CD4-positive, alpha-beta T cell (primary cell): ENCODE measurements around the gene MYH2. TPM values are rescaled to one million over a fixed set of nuclear protein-coding genes. Genes with fewer than 3 reads are reported as not detected.
"Not testable (repeated sequence)": the region's sequence is repeated elsewhere in the genome, so short reads cannot be mapped to it uniquely, and the experiment has no call there.

ENCODE experiments used
- ATAC-seq: fragments of 200-7000 bp; cut with Tn5 transposase; one replicate; pipeline ENCODE4 v1.10.0; 2022; ENCODE audit warnings: mild to moderate bottlenecking; ENCODE audit not compliant: poor library complexity
- CTCF ChIA-PET: fragments of 350-600 bp; sonication (Branson Sonifier 250); formaldehyde crosslinking; loops from one replicate; lab custom pipeline; 2021; ENCODE audit warnings: antibody characterized with exemption, inconsistent platforms; lab: Charles Lee
- POLR2A ChIA-PET: fragments of 350-600 bp; sonication (Branson Sonifier 250); formaldehyde crosslinking; loops from one replicate; lab custom pipeline; 2021; ENCODE audit warnings: antibody characterized with exemption, inconsistent platforms; lab: Charles Lee
- DNase-seq, 14 experiments: peaks; one replicate each; pipeline ENCODE4 v3.0.0-alpha.2; 2013 to 2020; ENCODE audit warnings: mixed read lengths in 2 of 14
- H3K27ac ChIP-seq, 2 donors: one replicate each; pipeline versions ENCODE4 v1.5.1 to v1.7.0; 2013; ENCODE audit warnings: low read length in 2 of 2, low read depth in 1 of 2, mild to moderate bottlenecking in 1 of 2
- H3K27me3 ChIP-seq, 2 experiments: 1 replicate in 1 of 2; 2 replicates in 1 of 2; pipeline versions ENCODE4 v1.6.1 to v1.7.0; 2013; ENCODE audit warnings: low read length in 2 of 2, control low read depth in 1 of 2, mild to moderate bottlenecking in 1 of 2, moderate library complexity in 1 of 2; ENCODE audit not compliant: insufficient read depth in 2 of 2, control insufficient read depth in 1 of 2
- H3K36me3 ChIP-seq: one replicate; pipeline ENCODE4 v1.6.1; 2013; ENCODE audit warnings: low read length, control low read depth; ENCODE audit not compliant: insufficient read depth
- H3K4me1 ChIP-seq: one replicate; pipeline ENCODE4 v1.6.1; 2013; ENCODE audit warnings: low read length, control low read depth; ENCODE audit not compliant: insufficient read depth
- H3K4me3 ChIP-seq: one replicate; pipeline ENCODE4 v1.5.1; 2013; ENCODE audit warnings: mild to moderate bottlenecking, low read length, moderate library complexity
- H3K9me3 ChIP-seq, 2 experiments: 1 replicate in 1 of 2; 2 replicates in 1 of 2; pipeline versions ENCODE4 v1.6.1 to v1.7.0; 2013; ENCODE audit warnings: low read length in 2 of 2, mild to moderate bottlenecking in 2 of 2, control low read depth in 1 of 2, moderate library complexity in 1 of 2; ENCODE audit not compliant: control insufficient read depth in 1 of 2, insufficient read depth in 1 of 2
- H3K27ac Mint-ChIP-seq: one replicate; pipeline ENCODE4 v1.8.0; 2020; ENCODE audit warnings: mixed read lengths
- H3K27me3 Mint-ChIP-seq: one replicate; pipeline ENCODE4 v1.8.0; 2021; ENCODE audit warnings: mixed read lengths
- H3K36me3 Mint-ChIP-seq: one replicate; pipeline ENCODE4 v1.8.0; 2021; ENCODE audit warnings: low read depth, mixed read lengths
- H3K4me1 Mint-ChIP-seq: one replicate; pipeline ENCODE4 v1.8.0; 2021; ENCODE audit warnings: low read depth, mixed read lengths
- H3K4me3 Mint-ChIP-seq: one replicate; pipeline ENCODE4 v1.8.0; 2020; ENCODE audit warnings: mild to moderate bottlenecking, mixed read lengths
- H3K9me3 Mint-ChIP-seq: one replicate; pipeline ENCODE4 v1.8.0; 2020; ENCODE audit warnings: mixed read lengths
- CTCF ChIP-seq: fragments of 200-600 bp; IDR thresholded peaks from one replicate; pipeline ENCODE4 v1.8.0; 2022; ENCODE audit warnings: antibody characterized with exemption, mild to moderate bottlenecking
- intact Hi-C, 2 experiments: fragments of 100-400 bp; cut with DNase I in 1 of 2; cut with micrococcal nuclease in 1 of 2; formaldehyde crosslinking; loops; one replicate each; pipeline versions ENCODE4 v1.15.1 to v1.9.0; 2023 to 2025; cut with DNase I, micrococcal nuclease
- total RNA-seq, 174 experiments: library from RNA in 2 of 174; stranded (reverse) in 2 of 174; gene quantifications; one replicate each; pipeline ENCODE4 v1.2.3 and lab custom pipeline; 2021 to 2026

Gene MYH2
- total RNA-seq, 2 experiments from 2014 or later: not detected

GRCh38 chr17:10547351-10547750, 2.1 kb downstream of the MYH2 start:
- H3K4me3 ChIP-seq: no peak overlapping the region
- Mint-ChIP-seq H3K27ac (no peak overlapping the region), H3K36me3 (no peaks in the 10 kb centered on the region), H3K9me3 (no peaks in the 10 kb centered on the region), H3K4me3 (no peak overlapping the region), H3K4me1 (no peaks in the 10 kb centered on the region), H3K27me3 (peaks cover 8% of the 10 kb centered on the region)
- ATAC-seq (no peak), DNase-seq (no peak)
- intact Hi-C loops: no loop called here
- H3K27ac ChIP-seq: no peak overlapping the region
- no peak for TF ChIP-seq CTCF
- no peaks in the 10 kb centered on the region for H3K36me3 ChIP-seq
- no peaks in the 10 kb centered on the region for H3K27me3 ChIP-seq
- H3K9me3 ChIP-seq: peaks cover 0 to 5% of the 10 kb centered on the region in 2 experiments
- CTCF ChIA-PET: no interaction called here
- H3K4me1 ChIP-seq: no peaks in the 10 kb centered on the region
- POLR2A ChIA-PET: no interaction called here

GRCh38 chr17:10543486-10543885, 6.0 kb downstream of the MYH2 start:
- ATAC-seq, POLR2A ChIA-PET, H3K4me1 Mint-ChIP-seq, DNase-seq, H3K36me3 ChIP-seq, H3K4me3 Mint-ChIP-seq, H3K27ac ChIP-seq, H3K27ac Mint-ChIP-seq, H3K27me3 Mint-ChIP-seq, H3K4me3 ChIP-seq, CTCF ChIA-PET, H3K4me1 ChIP-seq, H3K36me3 Mint-ChIP-seq, H3K9me3 Mint-ChIP-seq, H3K27me3 ChIP-seq, intact Hi-C loops: not testable (repeated sequence)
- H3K9me3 ChIP-seq: peaks cover 11 to 13% of the 10 kb centered on the region in 2 experiments

- H3K27ac ChIP-seq, H3K27me3 Mint-ChIP-seq, H3K27ac Mint-ChIP-seq, H3K36me3 ChIP-seq, H3K4me1 ChIP-seq, H3K4me1 Mint-ChIP-seq, ATAC-seq, H3K9me3 Mint-ChIP-seq, CTCF ChIA-PET, H3K4me3 ChIP-seq, DNase-seq, H3K27me3 ChIP-seq, H3K4me3 Mint-ChIP-seq, H3K36me3 Mint-ChIP-seq, intact Hi-C loops, POLR2A ChIA-PET: not testable (repeated sequence)
- peaks cover 11 to 16% of the 10 kb centered on the region in 2 experiments for H3K9me3 ChIP-seq
Measured at GRCh38 chr17:10541179-10541578, 8.3 kb downstream of the MYH2 start.

GRCh38 chr17:10532026-10532425, 17.4 kb downstream of the MYH2 start:
- Mint-ChIP-seq H3K36me3 (no peaks in the 10 kb centered on the region), H3K27ac (no peak overlapping the region), H3K27me3 (peaks cover 16% of the 10 kb centered on the region), H3K9me3 (no peaks in the 10 kb centered on the region), H3K4me3 (no peak overlapping the region), H3K4me1 (no peaks in the 10 kb centered on the region)
- no peaks in the 10 kb centered on the region for H3K36me3 ChIP-seq
- no peak for ATAC-seq
- no peaks in the 10 kb centered on the region for H3K4me1 ChIP-seq
- ChIA-PET POLR2A (no interaction called here), CTCF (no interaction called here)
- no peak overlapping the region for H3K4me3 ChIP-seq
- intact Hi-C loops: no loop called here
- H3K27ac ChIP-seq: no peak overlapping the region
- H3K9me3 ChIP-seq: no peaks in the 10 kb centered on the region
- no peak for DNase-seq
- H3K27me3 ChIP-seq: peaks cover 0 to 3% of the 10 kb centered on the region in 2 experiments
- TF ChIP-seq CTCF: no peak
